Body of pancreas (tissue), 4 donors: ENCODE results near the gene CLEC4G. TPM values are rescaled to one million over a fixed set of nuclear protein-coding genes. Genes with fewer than 3 reads are reported as not detected.

Experiments used
- ATAC-seq: fragments of 150-250 bp; one replicate; pipeline ENCODE4 v1.9.1; 2016
- DNase-seq, 4 donors: peaks; one replicate each; pipeline ENCODE4 v3.0.0-alpha.2; 2019
- H3K27ac ChIP-seq, 4 donors: fragments of 200-600 bp; sonication (generic); 1 replicate in 3 of 4; 2 replicates in 1 of 4; pipeline versions ENCODE4 v1.5.1 to v1.6.1; 2016 to 2019; ENCODE audit warnings: mild to moderate bottlenecking in 1 of 4, mixed read lengths in 1 of 4, moderate library complexity in 1 of 4
- H3K27me3 ChIP-seq, 2 donors: fragments of 200-600 bp; sonication (generic); one replicate each; pipeline ENCODE4 v1.6.0; 2016; ENCODE audit warnings: mild to moderate bottlenecking in 1 of 2
- H3K36me3 ChIP-seq, 2 donors: fragments of 200-600 bp; sonication (generic); replicated peaks in 1 of 2; 2 replicates each; pipeline ENCODE4 v1.5.1; 2016; ENCODE audit warnings: low read depth in 2 of 2; ENCODE audit not compliant: insufficient read depth in 1 of 2
- H3K4me1 ChIP-seq: fragments of 200-600 bp; sonication (generic); one replicate; pipeline ENCODE4 v1.6.0; 2016
- H3K4me3 ChIP-seq, 2 donors: fragments of 200-600 bp; sonication (generic); 1 replicate in 1 of 2; 2 replicates in 1 of 2; pipeline ENCODE4 v1.5.1; 2016 to 2019
- H3K9me3 ChIP-seq, 3 donors: fragments of 200-600 bp; sonication (generic); 1 replicate in 2 of 3; 2 replicates in 1 of 3; pipeline ENCODE4 v1.5.1; 2016
- CTCF ChIP-seq, 7 experiments: fragments of 450-650 bp in 4 of 7; fragments of 200-600 bp in 3 of 7; sonication (generic) in 3 of 7; IDR thresholded peaks; one replicate each; pipeline ENCODE4 v1.5.1; 2016 to 2019; ENCODE audit warnings: antibody characterized with exemption in 7 of 7
- POLR2A ChIP-seq, 3 donors: fragments of 450-650 bp; IDR thresholded peaks; one replicate each; pipeline ENCODE4 v1.6.1; 2016; ENCODE audit warnings: antibody characterized with exemption in 3 of 3, mild to moderate bottlenecking in 2 of 3
- WGBS, 2 donors: methylation state at CpG; one replicate each; pipeline ENCODE4 v1.1.5; 2017; 5-methylcytosine and 5-hydroxymethylcytosine counted together
- intact Hi-C: fragments of 100-400 bp; cut with DNase I; formaldehyde crosslinking; loops from one replicate; pipeline ENCODE4 v1.15.1; 2023
- total RNA-seq, 2 donors: library from RNA; depleted of rRNA; stranded (reverse); fragments of >200 nt; gene quantifications; one replicate each; pipeline ENCODE4 v1.1.0, GENCODE V29; 2016

The CLEC4G gene
- total RNA-seq, 2 donors from 2014 or later = 0.52 to 6.6 TPM

- DNase-seq (peak; percentile 74 to 88 (median 81)), ATAC-seq (peak; percentile 65)
- Histone ChIP-seq H3K4me3 (peak overlapping the region; percentile 69 to 99), H3K27me3 (no peaks in the 10 kb centered on the region), H3K27ac (peak overlapping the region in 3 of 4 donors; percentile 83 to 87 (median 87)), H3K9me3 (no peaks in the 10 kb centered on the region), H3K4me1 (peaks cover 18% of the 10 kb centered on the region), H3K36me3 (peaks cover 0 to 2% of the 10 kb centered on the region in 2 donors)
- 9 to 10% methylated on average over 35 to 43 of the region's 43 CpGs for WGBS, 2 donors
- no peak for TF ChIP-seq POLR2A (IDR thresholded peaks at IDR 0.05)
- TF ChIP-seq CTCF (IDR thresholded peaks at IDR 0.05) = peak in 6 of 7 experiments; percentile 37 to 73 (median 60)
- intact Hi-C loops = loop anchor here (10.0 kb wide), 1 partner anchor 123 kb away; no protein-coding TSS in a partner anchor
These were observed 50.4 kb downstream of the CLEC4G start for GRCh38 chr19:7681340-7682174.

GRCh38 chr19:7680606-7681339 lies 51.1 kb downstream of the CLEC4G start, which contains the start of gene TRAPPC5:
TSS of gene TRAPPC5 (plus strand) at chr19:7680833. CDS start at chr19:7682254, 1,421 bp downstream.
- no peaks in the 10 kb centered on the region for H3K9me3 ChIP-seq
- TF ChIP-seq POLR2A (IDR thresholded peaks at IDR 0.05) (peak in 2 of 3 donors; percentile 41 to 54), CTCF (IDR thresholded peaks at IDR 0.05) (peak; percentile 52 to 99 (median 99))
- peaks cover 0 to 2% of the 10 kb centered on the region in 2 donors for H3K36me3 ChIP-seq
- peak within 1 kb of the TSS in 3 of 4 donors; percentile 83 to 87 (median 87) for H3K27ac ChIP-seq
- peak; percentile 86 to 90 (median 88) for DNase-seq
- ATAC-seq = peak; percentile 92
- intact Hi-C loops = loop anchor here (10.0 kb wide), 1 partner anchor 124 kb away; no protein-coding TSS in a partner anchor
- H3K27me3 ChIP-seq = no peaks in the 10 kb centered on the region
- peak within 1 kb of the TSS; percentile 69 to 99 for H3K4me3 ChIP-seq
- 0 to 1% methylated on average over 28 to 71 of the region's 79 CpGs for whole genome bisulfite sequencing, 2 donors
- peaks cover 18% of the 10 kb centered on the region for H3K4me1 ChIP-seq

GRCh38 chr19:7679771-7680605 lies 51.9 kb downstream of the CLEC4G start:
- ATAC-seq = no peak
- peaks cover 18% of the 10 kb centered on the region for H3K4me1 ChIP-seq
- no peaks in the 10 kb centered on the region for H3K9me3 ChIP-seq
- no peak overlapping the region for H3K27ac ChIP-seq
- intact Hi-C loops = loop anchor here (5.0 to 10.0 kb wide), 2 partner anchors 113 to 125 kb away; no protein-coding TSS in a partner anchor
- WGBS, 2 donors = 26 to 28% methylated on average over 19 to 22 of the region's 22 CpGs
- TF ChIP-seq POLR2A (IDR thresholded peaks at IDR 0.05) (no peak), CTCF (IDR thresholded peaks at IDR 0.05) (no peak)
- DNase-seq = no peak
- no peak overlapping the region for H3K4me3 ChIP-seq
- no peaks in the 10 kb centered on the region for H3K27me3 ChIP-seq
- peaks cover 0 to 2% of the 10 kb centered on the region in 2 donors for H3K36me3 ChIP-seq

GRCh38 chr19:7678971-7679751 lies 52.7 kb downstream of the CLEC4G start:
- intact Hi-C loops = loop anchor here (5.0 kb wide), 1 partner anchor 112 kb away; no protein-coding TSS in a partner anchor
- no peak for ATAC-seq
- 26 to 30% methylated on average over 30 of the region's 30 CpGs for WGBS, 2 donors
- Histone ChIP-seq H3K4me1 (peaks cover 18% of the 10 kb centered on the region), H3K36me3 (peaks cover 0 to 2% of the 10 kb centered on the region in 2 donors), H3K4me3 (no peak overlapping the region), H3K9me3 (no peaks in the 10 kb centered on the region), H3K27ac (no peak overlapping the region), H3K27me3 (no peaks in the 10 kb centered on the region)
- TF ChIP-seq CTCF (IDR thresholded peaks at IDR 0.05) (peak in 1 of 7 experiments; percentile 3), POLR2A (IDR thresholded peaks at IDR 0.05) (no peak)
- peak in 2 of 4 donors; percentile 16 to 31 for DNase-seq
